ENCODE measurements around the gene NUBP2.

DNA sequence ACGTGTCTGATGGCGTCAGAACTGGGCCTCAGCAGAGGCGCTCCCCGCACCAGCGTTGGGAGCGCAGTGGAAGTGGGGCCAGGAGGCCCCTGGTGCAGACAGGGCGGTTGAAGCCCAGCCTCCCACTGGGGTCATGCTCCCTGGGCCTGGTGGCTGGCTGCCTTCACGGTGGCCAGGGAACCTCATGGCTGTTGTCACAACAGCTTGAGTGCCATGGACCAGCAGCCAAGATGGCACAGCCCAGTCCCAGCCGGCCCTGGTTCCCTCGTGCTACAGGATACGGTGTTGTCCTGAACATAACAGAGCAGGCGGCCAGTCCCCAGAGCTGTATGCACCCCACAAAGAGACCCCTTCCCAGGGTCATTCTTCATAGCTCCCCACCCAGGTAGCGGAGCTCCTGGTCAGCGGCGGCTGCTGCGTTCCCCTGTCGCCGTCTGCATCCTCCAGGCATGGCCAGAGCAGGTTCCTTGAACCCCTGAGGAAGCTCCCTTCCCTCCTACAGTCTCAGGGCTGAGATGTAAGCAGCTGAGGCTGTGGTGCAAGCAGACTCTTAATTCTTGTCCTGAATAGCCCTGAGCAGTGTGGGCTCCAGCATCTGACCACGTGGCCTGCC, 41.1 kb upstream of the NUBP2 start:
- TF ChIP-seq POLR2A (IDR thresholded peaks at IDR 0.05; ENCODE audit: low read length) (no peak), GATA1 (IDR thresholded peaks at IDR 0.05; ENCODE audit: low read depth, low read length) (no peak)
